IMR-90 (cell line): ENCODE data around the gene DSCAM. TPM values are rescaled to one million over a fixed set of nuclear protein-coding genes. Genes with fewer than 3 reads are reported as not detected.

ENCODE experiments used
- ATAC-seq: fragments of 200-7000 bp; cut with Tn5 transposase; 2 replicates; pipeline ENCODE4 v1.9.1; 2020; ENCODE audit warnings: low read depth, mild to moderate bottlenecking, moderate library complexity
- BruUV-seq: library from RNA; stranded (reverse); fragments of 400-500 nt; replicated peaks from 2 replicates; lab custom pipeline; 2021; lab: Mats Ljungman, UMichigan
- CTCF ChIA-PET: fragments of 300-600 bp; formaldehyde crosslinking; extraction: SDS; loops from one replicate; lab custom pipeline; 2021; ENCODE audit warnings: antibody characterized with exemption; lab: Yijun Ruan, JAX
- POLR2A ChIA-PET: fragments of 300-600 bp; sonication (Branson Sonifier 250); formaldehyde crosslinking; loops from one replicate; lab custom pipeline; 2022; ENCODE audit warnings: antibody characterized with exemption; ENCODE audit not compliant: unreplicated experiment; lab: Charles Lee
- DNase-seq: peaks from one replicate; pipeline ENCODE4 v3.0.0; 2013
- H2AFZ ChIP-seq: replicated peaks from 2 replicates; pipeline ENCODE3; 2013; ENCODE audit warnings: low read length, mild to moderate bottlenecking; ENCODE audit not compliant: poor library complexity
- H2AK5ac ChIP-seq: 2 replicates; pipeline ENCODE4 v1.6.1; 2013; ENCODE audit warnings: low read depth, low read length, inconsistent platforms
- H2AK9ac ChIP-seq: replicated peaks from 2 replicates; pipeline ENCODE3; 2013; ENCODE audit warnings: mild to moderate bottlenecking, low read depth, low read length, moderate library complexity; ENCODE audit not compliant: poor library complexity
- H2BK120ac ChIP-seq: 2 replicates; pipeline ENCODE4 v1.6.1; 2013; ENCODE audit warnings: low read depth, low read length, inconsistent platforms
- H2BK15ac ChIP-seq: 3 replicates; pipeline ENCODE4 v1.6.1; 2013; ENCODE audit warnings: low read depth, low read length, inconsistent platforms
- H2BK20ac ChIP-seq: 2 replicates; pipeline ENCODE4 v1.6.1; 2013; ENCODE audit warnings: low read depth, mild to moderate bottlenecking, inconsistent platforms, low read length, moderate library complexity
- H2BK5ac ChIP-seq: 2 replicates; pipeline ENCODE4 v1.6.1; 2013; ENCODE audit warnings: mild to moderate bottlenecking, low read depth, low read length, inconsistent platforms; ENCODE audit not compliant: poor library complexity, severe bottlenecking
- H3K14ac ChIP-seq: replicated peaks from 2 replicates; pipeline ENCODE4 v1.6.1; 2013; ENCODE audit warnings: low read depth, low read length, inconsistent platforms
- H3K18ac ChIP-seq: 2 replicates; pipeline ENCODE4 v1.6.1; 2013; ENCODE audit warnings: low read depth, low read length, control low read depth
- H3K23ac ChIP-seq: 2 replicates; pipeline ENCODE4 v1.6.1; 2013; ENCODE audit warnings: low read depth, low read length, inconsistent platforms
- H3K27ac ChIP-seq: 2 replicates; pipeline ENCODE4 v1.5.1; 2013; ENCODE audit warnings: mild to moderate bottlenecking, control low read depth, low read length; ENCODE audit not compliant: insufficient read depth
- H3K27me3 ChIP-seq: 2 replicates; pipeline ENCODE4 v1.6.1; 2013; ENCODE audit warnings: low read length; ENCODE audit not compliant: control insufficient read depth, insufficient read depth
- H3K36me3 ChIP-seq: 2 replicates; pipeline ENCODE4 v1.6.1; 2013; ENCODE audit warnings: low read length, mixed read lengths; ENCODE audit not compliant: control insufficient read depth, insufficient read depth
- H3K4ac ChIP-seq: 2 replicates; pipeline ENCODE4 v1.6.1; 2013; ENCODE audit warnings: low read depth, low read length, inconsistent platforms
- H3K4me1 ChIP-seq: 2 replicates; pipeline ENCODE4 v1.6.1; 2013; ENCODE audit warnings: low read length, mixed read lengths; ENCODE audit not compliant: control insufficient read depth, insufficient read depth
- H3K4me2 ChIP-seq: 2 replicates; pipeline ENCODE4 v1.6.1; 2013; ENCODE audit warnings: low read depth, mild to moderate bottlenecking, control low read depth, low read length, moderate library complexity
- H3K4me3 ChIP-seq: 2 replicates; pipeline ENCODE4 v1.5.1; 2013; ENCODE audit warnings: low read depth, mild to moderate bottlenecking, control low read depth, low read length, moderate library complexity; ENCODE audit not compliant: insufficient read depth
- H3K56ac ChIP-seq: 2 replicates; pipeline ENCODE4 v1.6.1; 2013; ENCODE audit warnings: low read length, inconsistent platforms; ENCODE audit not compliant: insufficient read depth; ENCODE audit errors: extremely low read depth
- H3K79me1 ChIP-seq, 2 experiments: 2 replicates each; pipeline ENCODE4 v1.6.1; 2013; ENCODE audit warnings: low read length in 2 of 2, inconsistent platforms in 1 of 2, low read depth in 1 of 2
- H3K9ac ChIP-seq: 2 replicates; pipeline ENCODE4 v1.6.1; 2013; ENCODE audit warnings: low read depth, low read length, control low read depth
- H3K9me1 ChIP-seq: 2 replicates; pipeline ENCODE4 v1.6.1; 2013; ENCODE audit warnings: low read length, inconsistent platforms; ENCODE audit not compliant: insufficient read depth
- H3K9me3 ChIP-seq: 2 replicates; pipeline ENCODE4 v1.6.1; 2013; ENCODE audit warnings: low read length; ENCODE audit not compliant: control insufficient read depth, insufficient read depth
- H4K20me1 ChIP-seq: 2 replicates; pipeline ENCODE4 v1.6.1; 2013; ENCODE audit warnings: low read length, inconsistent platforms; ENCODE audit not compliant: insufficient read depth
- H4K5ac ChIP-seq: 2 replicates; pipeline ENCODE4 v1.6.1; 2013; ENCODE audit warnings: mild to moderate bottlenecking, low read depth, low read length, control low read depth
- H4K8ac ChIP-seq, 2 experiments: 2 replicates each; pipeline ENCODE4 v1.6.1; 2013; ENCODE audit warnings: low read depth in 2 of 2, low read length in 2 of 2, control low read depth in 1 of 2, inconsistent platforms in 1 of 2
- H4K91ac ChIP-seq: 2 replicates; pipeline ENCODE4 v1.6.1; 2013; ENCODE audit warnings: low read depth, low read length, inconsistent platforms; ENCODE audit not compliant: insufficient read depth
- BHLHE40 ChIP-seq: fragments of 150-350 bp; IDR thresholded peaks from 2 replicates; pipeline ENCODE4 v1.6.1; 2016; ENCODE audit warnings: mild to moderate bottlenecking, low read depth, low read length
- CEBPB ChIP-seq: IDR thresholded peaks from 2 replicates; pipeline ENCODE4 v1.6.1; 2012; ENCODE audit warnings: low read depth, low read length, improper control_type of control experiment
- CHD1 ChIP-seq: IDR thresholded peaks from 2 replicates; pipeline ENCODE4 v1.6.1; 2012; ENCODE audit warnings: low read depth, low read length, improper control_type of control experiment
- CTCF ChIP-seq: conservative IDR thresholded peaks from 2 replicates; pipeline ENCODE4 v1.5.1; 2012; ENCODE audit warnings: mild to moderate bottlenecking, low read depth, low read length, improper control_type of control experiment
- ELK1 ChIP-seq: fragments of 150-350 bp; IDR thresholded peaks from 2 replicates; pipeline ENCODE4 v1.6.1; 2016; ENCODE audit warnings: low read depth, mild to moderate bottlenecking, low read length, moderate library complexity, borderline replicate concordance
- FOS ChIP-seq: fragments of 150-350 bp; IDR thresholded peaks from 2 replicates; pipeline ENCODE4 v1.6.1; 2016; ENCODE audit warnings: low read depth, low read length
- MAFK ChIP-seq: IDR thresholded peaks from 2 replicates; pipeline ENCODE4 v1.6.1; 2012; ENCODE audit warnings: low read depth, low read length, improper control_type of control experiment
- MAZ ChIP-seq: IDR thresholded peaks from 2 replicates; pipeline ENCODE4 v1.6.1; 2012; ENCODE audit warnings: low read depth, mild to moderate bottlenecking, low read length, improper control_type of control experiment, moderate library complexity, borderline replicate concordance
- MXI1 ChIP-seq: IDR thresholded peaks from 2 replicates; pipeline ENCODE4 v1.6.1; 2012; ENCODE audit warnings: low read depth, mild to moderate bottlenecking, low read length, moderate library complexity, borderline replicate concordance
- NFE2L2 ChIP-seq: fragments of 150-350 bp; IDR thresholded peaks from 2 replicates; pipeline ENCODE4 v1.6.1; 2016; ENCODE audit warnings: low read depth, mild to moderate bottlenecking, low read length
- POLR2A ChIP-seq: IDR thresholded peaks from 2 replicates; pipeline ENCODE4 v1.6.1; 2012; ENCODE audit warnings: mild to moderate bottlenecking, low read depth, low read length
- RAD21 ChIP-seq: IDR thresholded peaks from 2 replicates; pipeline ENCODE4 v1.6.1; 2012; ENCODE audit warnings: low read length, improper control_type of control experiment
- RCOR1 ChIP-seq: IDR thresholded peaks from 2 replicates; pipeline ENCODE4 v1.6.1; 2012; ENCODE audit warnings: mild to moderate bottlenecking, low read length, improper control_type of control experiment; ENCODE audit not compliant: insufficient replicate concordance
- RFX5 ChIP-seq: IDR thresholded peaks from 2 replicates; pipeline ENCODE4 v1.8.0; 2012; ENCODE audit warnings: low read depth, mild to moderate bottlenecking, low read length, moderate library complexity
- SMC3 ChIP-seq: fragments of 150-350 bp; IDR thresholded peaks from 2 replicates; pipeline ENCODE4 v1.6.1; 2016; ENCODE audit warnings: low read depth, mild to moderate bottlenecking, antibody characterized with exemption, low read length, moderate library complexity
- USF2 ChIP-seq: fragments of 150-350 bp; IDR thresholded peaks from 2 replicates; pipeline ENCODE4 v1.6.1; 2017; ENCODE audit warnings: mild to moderate bottlenecking, antibody characterized with exemption, low read length, low read depth
- WGBS, 2 experiments: methylation state at CpG; one replicate each; pipeline versions ENCODE4 v1.1.5 to v1.1.7; 2013; ENCODE audit warnings: missing lambda C conversion rate in 2 of 2; ENCODE audit not compliant: insufficient read length in 1 of 2; ENCODE audit errors: extremely low coverage in 2 of 2; 5-methylcytosine and 5-hydroxymethylcytosine counted together
- dilution Hi-C: fragments of 300-500 bp; cut with HindIII; formaldehyde crosslinking; loops from one replicate; pipeline ENCODE4 v1.14.3; 2018; ENCODE audit warnings: low sequenced_read_pairs; ENCODE audit not compliant: unreplicated experiment
- in situ Hi-C: fragments of 300-500 bp; cut with MboI; formaldehyde crosslinking; loops from 3 replicates; pipeline ENCODE4 v1.14.3; 2019; ENCODE audit warnings: low sequenced_read_pairs, inconsistent platforms, mixed read lengths
- intact Hi-C: fragments of 100-400 bp; cut with micrococcal nuclease; formaldehyde crosslinking; loops from 2 replicates; pipeline ENCODE4 v1.10.0; 2022
- polyA plus RNA-seq, 3 experiments: library from polyadenylated mRNA; depleted of rRNA; stranded (reverse); fragments of >200 nt; gene quantifications; 2 replicates each; pipeline ENCODE4 v1.2.3, GENCODE V29; 2012; ENCODE audit warnings: low replicate concordance in 1 of 3
- total RNA-seq: library from RNA; depleted of rRNA; stranded (reverse); fragments of >200 nt; gene quantifications from 2 replicates; pipeline ENCODE4 v1.2.3, GENCODE V29; 2012

DSCAM gene
- total and polyA plus RNA-seq, 2 of the 4 experiments (the other 2 are of a cell fraction), result under 0.01 to 0.02 TPM

GRCh38 chr21:40433538-40433937, 413.4 kb downstream of the DSCAM start:
- Histone ChIP-seq H3K4me1 (no peaks in the 10 kb centered on the region), H2BK5ac (no peak overlapping the region), H3K4me3 (no peak overlapping the region), H2BK20ac (no peak overlapping the region), H4K5ac (no peak overlapping the region), H3K79me1 (no peaks in the 10 kb centered on the region), H3K14ac (no peak overlapping the region), H3K9me3 (peaks cover 24% of the 10 kb centered on the region), H2BK15ac (no peak overlapping the region), H3K4ac (no peak overlapping the region), H2AK9ac (no peak overlapping the region), H3K36me3 (no peaks in the 10 kb centered on the region), H4K20me1 (no peaks in the 10 kb centered on the region), H3K56ac (no peak overlapping the region), H3K18ac (no peak overlapping the region), H2AFZ (no peak overlapping the region), H3K27ac (no peak overlapping the region), H2BK120ac (no peak overlapping the region), H4K91ac (no peak overlapping the region), H3K9me1 (no peaks in the 10 kb centered on the region), H3K27me3 (no peaks in the 10 kb centered on the region), H3K4me2 (no peak overlapping the region), H3K9ac (no peak overlapping the region), H4K8ac (no peak overlapping the region), H2AK5ac (no peak overlapping the region), H3K23ac (no peak overlapping the region)
- TF ChIP-seq POLR2A, result no peak
- no peak for TF ChIP-seq RCOR1
- no peak for TF ChIP-seq NFE2L2
- TF ChIP-seq CEBPB, result no peak
- no peak for TF ChIP-seq CTCF
- TF ChIP-seq MAZ, result no peak
- no peak for TF ChIP-seq MAFK
- no peak for TF ChIP-seq FOS
- no peak for TF ChIP-seq RFX5
- no peak for TF ChIP-seq USF2
- TF ChIP-seq CHD1, result no peak
- no peak for TF ChIP-seq RAD21
- TF ChIP-seq ELK1, result no peak
- no peak for TF ChIP-seq MXI1
- TF ChIP-seq SMC3, result no peak
- TF ChIP-seq BHLHE40, result no peak
- dilution Hi-C loops, result no loop called here
- intact Hi-C loops, result no loop called here
- WGBS, 2 experiments, result no CpG with 5 or more reads among the region's 2 CpGs
- no peak for ATAC-seq
- CTCF ChIA-PET, result interaction anchor here (0.6 kb wide), 1 partner anchor 536 kb away, joined by 4 read pairs; no protein-coding TSS in a partner anchor
- BruUV-seq, result no TSS peak
- in situ Hi-C loops, result no loop called here
- DNase-seq, result no peak
- POLR2A ChIA-PET, result no interaction called here
